Measurements from ENCODE around the gene UNC93B1.
"Not testable (repeated sequence)": the region's sequence is repeated elsewhere in the genome, so short reads cannot be mapped to it uniquely, and the experiment has no call there.

- TF ChIP-seq, protein P1, sequence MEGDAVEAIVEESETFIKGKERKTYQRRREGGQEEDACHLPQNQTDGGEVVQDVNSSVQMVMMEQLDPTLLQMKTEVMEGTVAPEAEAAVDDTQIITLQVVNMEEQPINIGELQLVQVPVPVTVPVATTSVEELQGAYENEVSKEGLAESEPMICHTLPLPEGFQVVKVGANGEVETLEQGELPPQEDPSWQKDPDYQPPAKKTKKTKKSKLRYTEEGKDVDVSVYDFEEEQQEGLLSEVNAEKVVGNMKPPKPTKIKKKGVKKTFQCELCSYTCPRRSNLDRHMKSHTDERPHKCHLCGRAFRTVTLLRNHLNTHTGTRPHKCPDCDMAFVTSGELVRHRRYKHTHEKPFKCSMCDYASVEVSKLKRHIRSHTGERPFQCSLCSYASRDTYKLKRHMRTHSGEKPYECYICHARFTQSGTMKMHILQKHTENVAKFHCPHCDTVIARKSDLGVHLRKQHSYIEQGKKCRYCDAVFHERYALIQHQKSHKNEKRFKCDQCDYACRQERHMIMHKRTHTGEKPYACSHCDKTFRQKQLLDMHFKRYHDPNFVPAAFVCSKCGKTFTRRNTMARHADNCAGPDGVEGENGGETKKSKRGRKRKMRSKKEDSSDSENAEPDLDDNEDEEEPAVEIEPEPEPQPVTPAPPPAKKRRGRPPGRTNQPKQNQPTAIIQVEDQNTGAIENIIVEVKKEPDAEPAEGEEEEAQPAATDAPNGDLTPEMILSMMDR (IDR thresholded peaks at IDR 0.05), result not testable (repeated sequence)
- not testable (repeated sequence) for TF ChIP-seq EP300 (IDR thresholded peaks at IDR 0.05)
Observed at GRCh38 chr11:67978766-67979418, 25.0 kb downstream of the UNC93B1 start.
